ENCODE measurements around the gene GPR35. TPM values are rescaled to one million over a fixed set of nuclear protein-coding genes. Genes with fewer than 3 reads are reported as not detected.
"Not testable (repeated sequence)": the region's sequence is repeated elsewhere in the genome, so short reads cannot be mapped to it uniquely, and the experiment has no call there.

GPR35 gene
- total RNA-seq, 2 donors from 2014 or later = 1.5 to 7.9 TPM

DNA sequence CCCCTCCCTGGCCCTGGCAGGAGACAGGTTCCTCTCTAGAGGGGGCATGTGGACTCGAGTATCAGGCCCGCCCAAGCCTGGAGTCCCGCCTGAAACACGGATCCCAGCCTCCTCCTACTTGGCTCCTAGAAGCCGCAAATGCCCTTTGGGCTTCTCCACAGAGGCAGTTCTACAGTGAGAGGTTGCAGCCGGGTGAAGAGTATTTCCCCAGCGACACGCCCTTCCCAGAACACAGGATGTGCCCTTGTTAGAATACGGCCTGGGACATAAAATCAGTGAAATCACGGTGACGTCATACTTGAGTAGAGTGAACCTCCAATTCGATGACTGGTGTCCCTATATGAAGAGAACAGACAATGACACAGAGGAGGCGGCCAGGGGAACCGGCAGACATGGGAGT, 52.8 kb downstream of the GPR35 start:
- not testable (repeated sequence) for ATAC-seq; H3K27ac Mint-ChIP-seq; H3K9me3 Mint-ChIP-seq; H3K36me3 Mint-ChIP-seq; DNase-seq (ENCODE audit: low spot score in 2 of 2)

GRCh38 chr2:240678909-240679308, 53.6 kb downstream of the GPR35 start:
- ATAC-seq; H3K9me3 Mint-ChIP-seq; H3K27ac Mint-ChIP-seq; DNase-seq (ENCODE audit: low spot score in 2 of 2); H3K36me3 Mint-ChIP-seq: not testable (repeated sequence)

DNA sequence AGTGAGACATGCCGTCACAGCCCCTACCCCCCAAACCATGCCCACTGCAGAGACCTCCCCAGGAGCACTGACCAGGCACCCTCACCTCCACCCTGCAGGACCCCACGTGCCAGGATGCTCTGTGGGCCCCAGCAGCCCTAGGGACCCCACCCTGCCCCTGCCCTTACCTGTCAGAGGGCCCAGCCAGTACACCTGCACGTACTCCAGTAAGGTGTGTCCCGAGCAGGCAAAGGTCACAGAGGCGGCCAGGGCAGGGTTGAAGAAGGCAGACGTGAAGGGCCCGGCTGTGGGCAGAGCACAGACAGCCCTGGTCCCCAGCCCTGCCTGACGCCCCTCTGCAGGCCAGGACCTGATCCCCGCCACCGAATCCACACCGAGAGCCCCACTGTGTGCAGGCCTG, 54.9 kb downstream of the GPR35 start:
- H3K9me3 Mint-ChIP-seq; ATAC-seq; DNase-seq (ENCODE audit: low spot score in 2 of 2); H3K36me3 Mint-ChIP-seq; H3K27ac Mint-ChIP-seq: not testable (repeated sequence)

Other genes with a start within 250 kb of the GPR35 start
- 1 to 10 TPM; 1.6 to 5.5 TPM for gene GPC1, start 189.8 kb upstream of the GPR35 start, total RNA-seq
- 10 to 100 TPM; 15.4 to 22.1 TPM for gene ANKMY1, start 67.5 kb upstream of the GPR35 start, total RNA-seq
- gene DUSP28, start 65.1 kb upstream of the GPR35 start, total RNA-seq = 1 to 10 TPM; 3.8 to 5.4 TPM
- gene RNPEPL1, start 57.0 kb upstream of the GPR35 start, total RNA-seq = 10 to 100 TPM; 22.6 to 51.2 TPM
- 10 to 100 TPM; 28.9 to 39.0 TPM for gene CAPN10, start 38.7 kb upstream of the GPR35 start, total RNA-seq
- gene AQP12B, start 57.4 kb downstream of the GPR35 start, total RNA-seq = not detected
- not detected for gene AQP12A, start 66.4 kb downstream of the GPR35 start, total RNA-seq
- gene KIF1A, start 194.7 kb downstream of the GPR35 start, total RNA-seq = 1 to 10 TPM; 2.1 to 6.6 TPM
- gene AGXT, start 243.3 kb downstream of the GPR35 start, total RNA-seq = not detected